GM18507 (cell line): ENCODE data around the gene TRAK1.

Source experiments
- DNase-seq: peaks from one replicate; pipeline ENCODE4 v3.0.0; 2011; ENCODE audit warnings: low read depth; ENCODE audit not compliant: insufficient read length; ENCODE audit errors: extremely low spot score
- FAIRE-seq: peaks from 2 replicates; lab custom pipeline; 2011; peaks lifted over from hg19 to GRCh38; lab: Jason Lieb, UNC

The TRAK1 gene

DNA sequence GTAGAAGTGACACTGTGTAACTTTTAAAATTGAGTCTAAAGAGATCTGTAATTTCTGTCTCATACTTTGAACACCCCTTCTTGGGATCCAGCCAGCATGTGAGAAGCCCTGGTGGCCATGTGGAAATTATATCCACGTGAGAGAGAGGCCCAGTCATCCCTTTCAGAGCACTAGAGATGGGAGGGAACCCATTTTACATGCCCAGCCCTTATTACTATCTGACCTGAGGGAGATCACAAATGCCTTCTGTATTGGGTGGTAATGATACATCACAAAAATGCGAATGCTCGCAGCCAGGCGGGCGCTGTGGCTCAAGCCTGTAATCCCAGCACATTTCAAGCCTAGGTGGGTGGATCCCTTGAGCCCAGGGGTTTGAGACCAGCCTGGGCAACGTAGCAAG, 27.3 kb upstream of the TRAK1 start:
- FAIRE-seq, result no peak
- no peak for DNase-seq

DNA sequence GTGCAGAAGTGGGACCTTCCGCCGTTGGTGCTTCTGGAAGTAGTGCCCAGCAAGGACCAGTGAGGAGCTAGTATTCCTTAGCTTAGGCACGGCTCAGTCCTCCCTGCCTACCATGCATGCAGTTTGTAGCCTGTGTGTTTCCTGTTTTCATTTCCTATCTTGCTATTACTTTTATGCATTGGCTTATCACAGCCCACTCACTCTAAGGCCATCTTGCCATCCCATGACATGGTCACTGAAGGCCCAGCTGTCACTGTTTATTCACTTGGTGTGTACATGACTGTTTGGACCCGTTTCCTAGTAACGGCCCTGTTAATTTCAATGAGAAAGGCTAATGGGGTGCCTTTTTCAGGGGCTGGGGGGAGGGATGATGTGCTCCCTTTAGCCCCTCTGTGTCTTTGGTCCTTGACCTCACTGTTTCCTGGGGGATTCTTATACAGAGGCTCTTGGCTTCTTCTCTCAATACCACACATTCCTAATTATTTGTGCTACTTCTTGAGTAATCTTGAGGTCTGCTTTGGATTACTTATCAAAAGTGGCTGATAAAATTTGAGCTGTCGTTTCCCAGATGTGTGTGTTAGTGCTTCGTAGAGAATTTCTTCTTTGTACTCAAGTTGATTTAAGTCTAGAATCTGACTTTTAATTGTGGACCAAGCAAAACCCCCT, 24.5 kb upstream of the TRAK1 start:
- FAIRE-seq, result peak; percentile 71
- DNase-seq, result no peak

GRCh38 chr3:42067326-42067725, 23.8 kb upstream of the TRAK1 start:
- FAIRE-seq (peak; percentile 93), DNase-seq (peak; percentile 44)

DNA sequence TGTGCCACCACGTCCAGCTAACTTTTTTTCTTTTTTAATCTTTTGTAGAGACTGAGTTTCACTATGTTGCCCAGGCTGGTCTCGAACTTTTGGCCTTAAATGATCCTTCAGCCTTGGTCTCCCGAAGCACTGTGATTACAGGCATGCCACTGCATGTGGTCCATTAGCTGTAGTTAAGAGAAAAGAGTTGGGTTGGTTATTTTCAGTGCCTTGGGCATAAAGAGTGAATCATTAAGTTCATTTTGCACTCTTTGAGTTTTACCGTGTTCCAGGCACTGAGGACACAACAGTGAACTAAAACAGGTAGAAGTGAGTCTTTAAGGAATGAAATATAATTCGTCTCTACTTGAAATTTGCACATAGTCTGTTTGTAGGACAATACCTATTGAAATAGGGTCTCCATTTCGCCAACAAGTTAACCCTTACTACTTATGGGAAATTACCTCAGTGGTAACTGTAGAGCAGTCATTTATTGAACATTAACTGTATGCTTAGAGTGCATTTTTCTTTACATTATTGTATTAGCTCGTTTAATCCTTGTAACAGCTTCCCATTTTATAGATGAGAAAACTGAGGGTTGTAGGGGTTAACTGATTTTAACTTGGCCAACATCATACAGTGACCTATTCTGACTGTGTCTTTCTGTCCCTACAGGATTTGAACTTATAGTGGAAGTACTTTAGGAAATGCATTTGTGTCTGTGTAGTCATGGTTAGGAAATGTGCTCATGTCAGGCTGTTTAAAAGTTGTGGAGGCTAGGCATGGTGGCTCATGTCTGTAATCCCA, 22.7 kb upstream of the TRAK1 start:
- FAIRE-seq (no peak), DNase-seq (no peak)

GRCh38 chr3:42070089-42070488, 21.1 kb upstream of the TRAK1 start:
- no peak for FAIRE-seq
- no peak for DNase-seq

GRCh38 chr3:42070524-42070923, 20.6 kb upstream of the TRAK1 start:
- FAIRE-seq, result no peak
- no peak for DNase-seq

- DNase-seq (no peak), FAIRE-seq (peak; percentile 53)
Observed at GRCh38 chr3:42071904-42072812, 19.0 kb upstream of the TRAK1 start.

DNA sequence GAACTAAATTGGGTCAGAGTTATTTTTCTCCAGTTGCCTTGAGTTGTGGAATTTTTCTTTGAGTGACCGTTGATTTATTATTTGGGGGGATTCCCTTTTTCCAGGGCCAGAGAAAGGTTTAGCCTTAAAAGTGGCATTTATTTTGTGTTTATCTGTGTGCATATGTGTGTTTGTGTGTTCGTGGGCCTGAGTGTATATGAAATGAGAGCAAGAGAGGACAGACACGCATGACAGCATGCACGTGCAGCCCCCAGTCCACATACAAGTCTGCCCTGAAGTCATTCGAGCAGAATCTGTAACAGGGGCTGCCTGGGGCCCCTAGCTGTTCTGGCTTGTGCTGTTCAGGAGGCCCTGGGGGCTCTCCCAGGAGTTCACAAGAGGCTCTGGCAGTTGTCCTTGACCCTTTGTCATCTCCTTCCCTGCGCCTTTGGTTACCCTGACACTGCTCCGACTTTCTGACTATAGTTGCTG, 18.3 kb upstream of the TRAK1 start:
- FAIRE-seq (no peak), DNase-seq (no peak)

DNA sequence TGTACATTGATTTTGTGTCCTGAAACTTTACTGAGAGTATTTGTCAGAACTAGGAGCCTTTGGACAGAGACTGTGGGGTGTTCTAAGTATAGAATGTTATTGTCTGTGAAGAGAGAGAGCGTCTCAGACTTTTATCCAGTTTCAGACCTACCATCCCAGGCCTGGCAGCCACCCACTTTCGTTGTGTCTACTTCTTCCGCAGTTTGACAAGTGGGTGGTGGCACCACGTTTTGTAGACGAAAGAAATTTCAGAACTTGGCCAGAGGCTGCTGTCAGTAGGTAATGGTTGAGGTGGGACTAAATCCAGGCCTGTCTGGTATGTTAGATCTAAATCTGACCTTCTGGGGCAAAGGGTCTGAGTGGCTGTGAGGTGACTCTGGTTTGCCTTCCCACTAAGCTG, 13.4 kb upstream of the TRAK1 start:
- DNase-seq (no peak), FAIRE-seq (no peak)

- no peak for FAIRE-seq
- no peak for DNase-seq
Observed at GRCh38 chr3:42078677-42079076, 12.5 kb upstream of the TRAK1 start.

DNA sequence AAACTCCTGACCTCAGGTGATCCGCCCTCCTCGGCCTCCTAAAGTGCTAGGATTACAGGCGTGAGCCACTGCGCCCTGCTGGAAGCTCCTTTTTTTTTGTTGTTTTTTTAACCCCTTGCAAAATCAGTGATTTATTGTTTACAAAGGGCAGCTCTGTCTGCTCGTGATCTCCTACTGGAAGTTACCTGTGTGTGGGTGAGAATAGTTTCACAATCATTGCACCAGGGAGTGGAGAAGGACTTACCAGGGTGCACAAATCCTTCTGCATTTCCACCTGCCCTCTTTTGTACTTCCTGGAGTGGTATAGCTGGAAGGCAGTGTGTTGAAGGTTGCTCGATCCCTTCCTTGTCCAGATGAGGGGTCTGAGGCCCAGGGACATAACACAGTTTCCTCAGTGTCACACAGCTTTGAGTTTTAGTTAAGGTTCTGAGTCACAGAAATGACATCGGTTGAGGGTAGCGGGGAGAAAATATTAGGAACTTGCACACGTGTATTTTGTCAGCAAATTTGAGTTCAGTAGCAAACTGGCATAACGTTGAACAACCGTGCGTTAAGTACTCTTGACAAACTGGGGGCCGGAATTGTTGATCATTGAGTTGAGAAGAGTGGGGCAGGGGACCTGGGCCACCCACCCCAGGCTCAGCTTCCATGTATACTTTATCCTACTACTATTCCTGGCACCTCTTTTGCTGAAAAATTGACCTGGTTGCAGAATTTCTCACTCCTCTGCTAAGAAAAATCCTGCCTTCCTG, 11.3 kb upstream of the TRAK1 start:
- no peak for FAIRE-seq
- DNase-seq, result no peak

DNA sequence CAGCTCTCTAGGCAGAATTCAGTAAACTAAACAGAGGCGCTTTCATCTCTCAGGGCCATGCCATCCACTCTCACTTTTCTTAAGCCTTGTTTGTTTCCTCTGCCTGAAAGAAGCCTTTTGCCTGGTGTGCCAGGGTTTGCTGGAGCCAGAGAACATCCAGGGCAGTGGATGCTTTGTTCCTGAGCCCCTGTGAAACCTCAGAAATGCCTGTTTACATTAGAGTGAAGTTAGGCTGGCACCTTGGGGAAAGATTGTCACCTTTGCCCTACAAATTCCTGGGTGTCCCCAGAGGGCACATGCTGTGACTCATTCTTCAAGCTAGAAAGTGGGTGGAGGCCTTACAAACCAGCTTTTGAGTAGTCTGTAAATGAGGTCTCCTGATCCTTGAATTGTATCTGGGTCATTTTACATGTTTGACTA, 10.7 kb upstream of the TRAK1 start:
- DNase-seq (no peak), FAIRE-seq (peak; percentile 21)

DNA sequence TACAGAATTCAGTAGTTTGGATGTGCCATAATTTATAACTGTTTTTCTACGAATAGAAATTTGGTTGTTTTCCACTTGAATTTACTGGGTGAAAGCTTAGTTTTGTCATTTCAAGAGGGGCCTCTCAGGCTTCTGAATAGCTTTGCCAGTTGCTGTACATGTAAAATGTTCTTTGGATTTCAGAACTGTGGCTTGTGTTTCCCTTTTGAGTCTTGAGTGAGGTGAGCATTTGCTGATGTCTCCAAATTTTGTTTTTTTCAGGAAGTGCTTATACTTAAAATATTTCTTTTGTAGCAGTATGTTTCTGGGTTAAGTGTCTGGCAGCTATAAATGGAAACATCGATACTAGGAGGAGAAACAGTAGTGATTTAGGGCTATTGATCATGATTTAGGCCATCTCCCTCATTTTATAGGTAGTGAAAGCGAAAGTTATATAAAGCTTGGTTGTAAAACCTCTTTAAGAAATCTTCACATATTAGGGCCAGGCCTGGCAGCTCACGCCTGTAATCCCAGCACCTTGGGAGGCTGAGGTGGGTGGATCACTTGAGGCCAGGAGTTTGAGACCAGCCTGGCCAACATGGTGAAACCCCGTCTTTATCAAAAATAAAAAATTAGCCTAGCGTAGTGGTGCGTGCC, 9.2 kb upstream of the TRAK1 start:
- peak; percentile 44 for FAIRE-seq

DNA sequence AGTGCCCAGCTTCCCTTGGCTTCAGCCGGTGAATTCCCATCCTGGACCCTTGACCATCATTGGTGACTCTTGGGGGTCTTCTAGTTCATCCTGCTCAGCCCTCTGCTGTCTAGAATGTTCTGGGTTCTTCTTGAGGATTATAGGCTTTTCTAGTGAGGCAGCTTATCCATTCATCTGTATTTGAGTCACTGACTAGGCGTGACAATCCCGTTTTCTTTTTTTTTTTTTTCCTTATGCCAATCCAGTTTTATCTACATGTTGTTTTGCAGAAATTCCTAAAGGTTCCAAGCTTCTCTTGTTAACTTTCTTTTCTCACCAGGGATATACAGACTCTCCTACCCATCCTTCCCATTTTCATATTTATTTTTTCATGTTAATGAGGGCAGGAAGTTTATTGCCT, 6.6 kb upstream of the TRAK1 start:
- DNase-seq (no peak), FAIRE-seq (no peak)

More for the DNA sequence above, 9.2 kb upstream of the TRAK1 start:
- DNase-seq, result no peak

DNA sequence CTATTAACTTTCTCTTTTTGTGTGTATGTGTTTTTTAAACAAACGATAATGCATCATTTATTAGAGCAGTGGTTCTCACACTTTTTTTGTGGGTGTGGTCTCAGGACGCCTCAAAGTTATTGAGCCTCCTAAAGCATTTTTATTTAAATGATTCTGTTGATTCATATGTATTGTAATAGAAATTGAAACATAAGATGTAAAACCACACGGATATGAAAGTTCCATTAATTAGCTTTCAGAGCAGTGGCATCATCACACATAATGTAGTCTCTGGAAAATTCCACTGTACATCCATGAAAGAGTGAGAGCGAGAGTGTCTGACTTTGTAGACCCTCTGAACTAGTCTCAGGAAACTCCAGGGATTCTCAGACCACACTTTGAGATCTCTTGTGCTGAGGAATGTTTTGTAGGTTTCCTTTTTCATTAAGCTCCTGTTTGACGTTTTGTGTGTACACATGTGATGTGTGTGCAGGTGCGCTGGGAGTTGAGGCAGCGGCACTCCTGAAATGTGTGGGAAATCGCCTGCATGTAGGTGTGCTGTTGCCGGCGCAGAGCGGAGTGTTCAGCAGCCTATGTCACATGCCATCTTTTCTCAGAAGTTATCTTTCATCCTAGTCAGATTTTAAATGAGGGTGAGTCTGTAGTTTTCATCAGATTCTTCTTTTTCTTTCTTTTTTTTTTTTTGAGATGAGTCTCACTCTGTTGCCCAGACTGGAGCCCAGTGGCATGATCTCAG, 5.3 kb upstream of the TRAK1 start:
- no peak for DNase-seq
- no peak for FAIRE-seq

DNA sequence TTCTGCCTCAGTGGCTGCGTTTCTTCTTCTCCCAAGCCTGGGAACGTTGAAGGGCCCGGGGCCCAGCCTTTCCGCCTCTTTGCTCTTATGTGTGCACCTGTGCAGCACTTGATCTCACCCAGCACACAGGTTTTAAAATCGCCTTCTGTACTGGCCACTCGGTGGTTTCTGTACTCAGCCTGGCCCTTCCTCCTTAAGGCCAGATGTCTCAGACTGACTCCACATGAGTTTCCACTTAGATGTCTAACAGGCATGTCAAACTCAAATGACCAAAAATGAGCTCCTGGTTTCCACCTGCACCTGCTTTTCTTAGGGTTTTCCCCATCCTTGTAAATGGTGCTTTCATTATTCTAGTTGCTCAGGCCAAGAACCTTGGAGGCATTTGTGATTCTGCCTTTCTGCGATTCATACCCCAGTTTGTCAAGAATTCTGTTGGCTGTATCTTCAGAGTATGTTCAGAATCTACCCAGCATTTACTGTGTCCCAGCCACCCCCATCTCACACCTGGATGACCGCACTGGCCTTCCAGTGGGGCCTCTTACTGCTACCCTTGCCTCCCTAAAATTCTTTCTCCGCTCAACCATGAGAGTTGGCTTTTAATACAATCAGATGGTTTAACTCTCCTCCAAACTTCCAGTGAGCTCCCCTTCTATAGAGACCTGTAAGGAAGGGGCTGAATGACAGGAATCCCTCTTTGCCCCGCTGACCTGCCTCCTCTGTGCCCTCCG, 2.2 kb upstream of the TRAK1 start:
- FAIRE-seq, result peak; percentile 71
- no peak for DNase-seq

- peak; percentile 30 for DNase-seq
- peak; percentile 71 for FAIRE-seq
Observed at GRCh38 chr3:42092006-42092405, 849 bp downstream of the TRAK1 start.

GRCh38 chr3:42094128-42094527, 3.0 kb downstream of the TRAK1 start:
- DNase-seq (no peak), FAIRE-seq (peak; percentile 77)
